ENCODE measurements around the gene UBXN1. TPM values are rescaled to one million over a fixed set of nuclear protein-coding genes. Genes with fewer than 3 reads are reported as not detected.
"Not testable (repeated sequence)": the region's sequence is repeated elsewhere in the genome, so short reads cannot be mapped to it uniquely, and the experiment has no call there.

UBXN1 gene
- total RNA-seq, 2 donors from 2014 or later: 136 to 179 TPM

DNA sequence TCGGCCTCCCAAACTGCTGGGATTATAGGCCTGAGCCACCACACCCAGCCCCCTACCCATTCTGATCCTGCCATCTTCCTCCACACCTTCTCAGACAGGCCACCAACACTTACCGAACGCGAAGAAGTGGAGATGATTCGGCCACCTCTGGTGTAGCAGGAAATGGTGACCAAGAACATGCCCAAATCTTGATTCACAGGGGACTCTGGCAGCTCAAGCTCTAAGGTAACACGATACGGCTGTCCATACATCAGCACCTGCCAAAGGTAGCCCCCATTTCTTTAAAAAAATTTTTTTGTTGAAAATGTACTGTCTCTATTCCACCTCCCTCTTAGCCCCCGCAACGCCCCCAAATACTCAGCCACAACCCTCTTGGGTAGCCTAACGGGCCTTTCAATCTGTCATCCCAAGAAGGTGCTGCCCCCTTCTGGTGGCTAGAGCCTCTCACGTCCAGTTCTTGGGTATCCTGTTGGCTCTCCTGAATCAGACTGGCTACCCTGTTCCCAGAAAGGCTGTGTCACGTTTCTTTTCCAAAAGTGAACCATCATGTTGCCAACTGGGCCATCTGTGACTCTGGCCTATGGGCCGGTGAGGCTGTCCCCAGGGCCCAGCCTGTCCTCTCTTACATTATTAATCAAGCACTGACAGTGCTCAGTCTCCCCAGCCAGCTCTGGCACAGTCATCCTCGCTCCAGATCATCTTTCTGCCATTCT is 15.7 kb upstream of the UBXN1 start:
- peak; percentile 75 for DNase-seq (ENCODE audit: low spot score)
- peaks cover 4 to 11% of the 10 kb centered on the region in 2 donors for H3K36me3 ChIP-seq
- H3K27me3 ChIP-seq (replicated peaks; ENCODE audit: insufficient read depth): no peaks in the 10 kb centered on the region

DNA sequence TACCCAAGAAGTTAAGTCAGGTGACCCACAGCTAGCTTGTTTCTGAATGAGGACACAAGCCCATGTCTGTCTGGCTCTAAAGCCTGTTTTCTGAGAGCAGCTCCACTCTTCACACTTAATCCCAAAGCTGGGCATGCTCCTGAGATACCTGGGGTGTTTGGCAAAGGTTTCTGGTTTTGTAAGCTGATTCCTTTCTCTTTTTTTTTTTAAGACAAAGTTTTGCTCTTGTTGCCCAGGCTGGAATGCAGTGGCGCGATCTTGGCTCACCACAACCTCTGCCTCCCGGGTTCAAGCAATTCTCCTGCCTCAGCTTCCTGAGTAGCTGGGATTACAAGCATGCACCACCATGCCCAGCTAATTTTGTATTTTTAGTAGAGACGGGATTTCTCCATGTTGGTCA is 14.8 kb upstream of the UBXN1 start:
- H3K9me3 ChIP-seq; H3K4me1 ChIP-seq (replicated peaks); H3K4me3 ChIP-seq; H3K27me3 ChIP-seq (replicated peaks; ENCODE audit: insufficient read depth); DNase-seq (ENCODE audit: low spot score); H3K27ac ChIP-seq; intact Hi-C loops (cut with DNase I): not testable (repeated sequence)
- WGBS: 70% methylated on average over 4 of the region's 4 CpGs
- peaks cover 4 to 11% of the 10 kb centered on the region in 2 donors for H3K36me3 ChIP-seq

More for the DNA sequence above, 15.7 kb upstream of the UBXN1 start:
- 51% methylated on average over 14 of the region's 14 CpGs for WGBS
- Histone ChIP-seq H3K4me3 (no peak overlapping the region), H3K9me3 (no peaks in the 10 kb centered on the region), H3K27ac (no peak overlapping the region), H3K4me1 (replicated peaks) (no peaks in the 10 kb centered on the region)
- TF ChIP-seq POLR2AphosphoS5 (IDR thresholded peaks at IDR 0.05) (peak; percentile 37), POLR2A (IDR thresholded peaks at IDR 0.05) (no peak)
- TF ChIP-seq, protein P1, sequence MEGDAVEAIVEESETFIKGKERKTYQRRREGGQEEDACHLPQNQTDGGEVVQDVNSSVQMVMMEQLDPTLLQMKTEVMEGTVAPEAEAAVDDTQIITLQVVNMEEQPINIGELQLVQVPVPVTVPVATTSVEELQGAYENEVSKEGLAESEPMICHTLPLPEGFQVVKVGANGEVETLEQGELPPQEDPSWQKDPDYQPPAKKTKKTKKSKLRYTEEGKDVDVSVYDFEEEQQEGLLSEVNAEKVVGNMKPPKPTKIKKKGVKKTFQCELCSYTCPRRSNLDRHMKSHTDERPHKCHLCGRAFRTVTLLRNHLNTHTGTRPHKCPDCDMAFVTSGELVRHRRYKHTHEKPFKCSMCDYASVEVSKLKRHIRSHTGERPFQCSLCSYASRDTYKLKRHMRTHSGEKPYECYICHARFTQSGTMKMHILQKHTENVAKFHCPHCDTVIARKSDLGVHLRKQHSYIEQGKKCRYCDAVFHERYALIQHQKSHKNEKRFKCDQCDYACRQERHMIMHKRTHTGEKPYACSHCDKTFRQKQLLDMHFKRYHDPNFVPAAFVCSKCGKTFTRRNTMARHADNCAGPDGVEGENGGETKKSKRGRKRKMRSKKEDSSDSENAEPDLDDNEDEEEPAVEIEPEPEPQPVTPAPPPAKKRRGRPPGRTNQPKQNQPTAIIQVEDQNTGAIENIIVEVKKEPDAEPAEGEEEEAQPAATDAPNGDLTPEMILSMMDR (IDR thresholded peaks at IDR 0.05): peak; percentile 31 to 71 (median 66)
- intact Hi-C loops (cut with DNase I): loop anchor here (5.0 kb wide), 1 partner anchor 312 kb away; no protein-coding TSS in a partner anchor

DNA sequence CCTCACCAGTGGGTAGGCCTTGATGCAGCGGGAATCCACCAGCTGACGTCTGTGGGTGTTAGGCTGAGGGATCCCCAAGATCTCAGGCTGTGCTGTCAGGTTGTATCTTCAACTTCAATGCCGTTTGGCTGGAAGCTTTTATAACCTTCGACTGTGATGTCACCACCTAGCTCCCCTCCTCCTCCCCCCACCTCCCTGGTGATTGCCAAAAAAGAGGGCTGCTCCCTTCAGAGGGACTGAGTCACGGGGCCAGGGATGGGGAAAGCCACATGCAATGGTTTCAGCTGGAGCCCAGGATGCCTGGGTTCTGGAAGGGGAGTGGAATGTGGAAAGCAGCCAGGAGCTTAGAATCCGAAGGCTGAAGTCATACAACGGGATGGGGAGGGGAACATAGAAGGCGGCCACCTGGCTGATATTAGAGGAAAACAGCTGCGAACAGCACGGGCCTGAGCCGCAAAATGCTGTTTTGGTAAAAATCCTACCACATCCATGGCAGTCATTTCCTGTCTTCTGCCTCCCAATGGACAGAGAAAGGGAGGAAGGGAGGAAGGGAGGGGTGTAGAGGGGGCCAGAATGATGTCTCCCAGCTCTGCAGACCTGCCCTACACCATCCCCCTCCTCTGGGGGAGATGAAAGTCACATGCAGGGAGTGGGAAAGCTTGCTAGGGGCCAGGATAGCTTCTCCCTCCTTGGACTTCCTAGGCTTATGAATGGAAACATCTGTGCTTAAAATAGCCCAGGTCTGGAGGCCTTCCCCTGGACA is 10.7 kb upstream of the UBXN1 start, which contains the start of gene LRRN4CL:
Gene LRRN4CL (minus strand): TSS at position 110 of the 763 bp plus-strand sequence. CDS start 1,022 bp downstream, outside the sequence.
- 41% methylated on average over 11 of the region's 11 CpGs for WGBS
- Histone ChIP-seq H3K36me3 (peaks cover 4 to 11% of the 10 kb centered on the region in 2 donors), H3K27ac (peak within 1 kb of the TSS; percentile 41 to 47), H3K4me1 (replicated peaks) (no peaks in the 10 kb centered on the region), H3K27me3 (replicated peaks; ENCODE audit: insufficient read depth) (no peaks in the 10 kb centered on the region), H3K4me3 (peak within 1 kb of the TSS in 1 of 2 donors; percentile 6), H3K9me3 (no peaks in the 10 kb centered on the region)
- DNase-seq (ENCODE audit: low spot score): no peak
- intact Hi-C loops (cut with DNase I): no loop called here
- TF ChIP-seq POLR2AphosphoS5 (IDR thresholded peaks at IDR 0.05) (no peak), POLR2A (IDR thresholded peaks at IDR 0.05) (no peak)
- TF ChIP-seq, protein P1 (IDR thresholded peaks at IDR 0.05): no peak

DNA sequence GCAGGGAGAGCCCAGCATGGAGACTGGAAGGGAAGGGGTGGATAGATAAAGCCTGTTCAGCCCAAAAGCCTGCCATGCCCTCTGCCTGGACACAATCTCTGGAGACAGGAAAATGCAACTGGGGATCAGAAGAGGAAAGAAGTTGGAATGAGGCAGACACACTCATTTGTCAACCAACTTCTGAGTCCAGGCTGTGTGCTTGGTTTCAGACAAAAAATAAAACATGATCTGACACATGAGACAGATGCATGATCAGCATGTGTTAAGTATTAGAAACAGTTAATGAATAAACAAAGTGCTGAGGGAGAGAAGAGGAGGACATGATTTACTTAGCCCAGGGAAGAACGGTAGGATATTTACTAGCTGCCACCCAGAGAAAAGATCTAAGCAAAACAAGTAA is 9.6 kb upstream of the UBXN1 start:
- Histone ChIP-seq H3K9me3 (no peaks in the 10 kb centered on the region), H3K4me1 (replicated peaks) (no peaks in the 10 kb centered on the region), H3K36me3 (peaks cover 4 to 11% of the 10 kb centered on the region in 2 donors), H3K27ac (no peak overlapping the region), H3K27me3 (replicated peaks; ENCODE audit: insufficient read depth) (no peaks in the 10 kb centered on the region), H3K4me3 (peak overlapping the region in 1 of 2 donors; percentile 6)
- intact Hi-C loops (cut with DNase I): no loop called here
- 30% methylated on average over 1 of the region's 1 CpG for WGBS
- no peak for DNase-seq (ENCODE audit: low spot score)
- TF ChIP-seq, protein P1 (IDR thresholded peaks at IDR 0.05): no peak
- TF ChIP-seq POLR2AphosphoS5 (IDR thresholded peaks at IDR 0.05) (no peak), POLR2A (IDR thresholded peaks at IDR 0.05) (no peak)
